Suppressor macrophage treated with lipopolysaccharide for 1 hour (primary cell): ENCODE measurements around the gene KLHL17.

Source experiments
- DNase-seq, 3 donors: peaks; one replicate each; pipeline ENCODE4 v3.0.0-alpha.2; 2020 to 2022

The KLHL17 gene

DNA sequence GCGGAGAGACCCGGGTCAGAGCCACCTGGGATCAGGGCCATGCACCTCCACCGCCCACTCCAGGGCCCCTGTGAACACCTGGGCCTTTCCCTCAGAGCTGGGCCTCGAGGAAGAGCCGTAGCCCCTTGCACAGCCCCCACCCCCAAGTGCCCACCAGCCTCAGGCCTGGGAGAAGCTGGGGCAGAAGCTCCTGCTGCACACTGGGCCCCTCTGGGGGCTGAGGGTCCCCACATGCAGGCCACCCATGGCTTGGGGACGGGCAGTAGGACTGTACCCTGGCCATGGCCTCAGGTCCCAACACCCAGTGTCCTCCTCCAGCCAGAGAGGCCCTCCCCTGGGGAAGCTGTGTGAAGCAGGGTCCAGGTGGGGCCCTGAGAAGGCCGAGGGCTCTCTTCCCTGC lies 7.8 kb upstream of the KLHL17 start:
- no peak for DNase-seq

DNA sequence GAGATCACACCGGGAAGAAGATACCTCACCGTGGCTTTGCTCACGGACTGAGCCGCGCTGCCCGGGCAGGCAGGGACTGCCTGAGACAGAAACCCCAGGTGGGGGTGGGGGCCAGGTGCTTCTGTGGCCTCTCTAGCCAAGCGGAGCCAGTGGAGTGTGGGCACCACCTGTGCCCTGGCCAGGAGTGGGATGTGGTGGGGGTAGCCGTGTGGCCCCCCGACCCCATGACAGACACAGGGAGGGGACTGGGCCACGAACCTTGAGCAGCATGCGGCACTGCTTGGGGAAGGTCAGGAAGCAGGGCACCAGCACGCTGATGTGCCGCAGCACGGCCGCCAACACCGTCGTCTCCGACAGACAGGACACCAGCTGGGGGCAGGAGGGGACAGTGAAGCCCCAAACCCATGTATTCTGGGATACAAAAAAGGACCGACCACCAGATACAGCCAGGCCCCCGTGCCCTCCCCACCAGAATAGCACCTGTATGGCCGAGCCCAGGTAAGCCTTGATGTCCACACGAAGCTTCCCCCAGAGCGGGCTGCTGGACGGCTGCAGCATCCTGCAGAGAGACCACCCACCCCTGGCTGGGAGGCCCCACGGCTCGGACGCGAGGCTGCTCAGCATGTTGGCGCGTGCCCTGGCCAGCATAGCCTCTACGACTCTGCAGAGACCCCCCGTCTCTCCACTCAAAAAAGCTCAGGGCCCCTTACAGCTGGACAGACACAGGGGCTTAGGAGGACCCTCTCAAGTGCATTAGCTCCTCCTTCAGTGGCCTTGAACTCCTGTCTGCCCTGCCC lies 6.7 kb upstream of the KLHL17 start:
- no peak for DNase-seq

DNA sequence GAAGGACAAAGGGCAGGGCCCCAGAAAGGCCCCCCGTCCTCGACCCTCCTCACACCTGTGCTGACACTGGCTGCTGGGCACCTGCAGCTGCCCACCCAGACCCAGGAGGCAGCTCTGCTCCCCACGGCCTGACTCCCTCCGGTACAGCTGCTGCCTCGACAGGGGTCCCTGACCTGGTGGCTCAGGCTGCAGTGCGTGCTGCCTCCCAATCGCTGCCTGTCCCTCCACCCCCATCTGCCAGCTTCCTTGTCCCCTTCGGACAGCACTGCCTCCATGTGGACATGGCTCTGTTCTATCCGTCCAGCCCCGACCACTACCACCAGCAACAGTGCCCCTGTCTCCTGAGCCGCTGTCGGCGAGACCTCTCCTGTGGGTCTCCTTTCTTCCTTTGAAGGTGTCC lies 5.5 kb upstream of the KLHL17 start:
- no peak for DNase-seq

DNA sequence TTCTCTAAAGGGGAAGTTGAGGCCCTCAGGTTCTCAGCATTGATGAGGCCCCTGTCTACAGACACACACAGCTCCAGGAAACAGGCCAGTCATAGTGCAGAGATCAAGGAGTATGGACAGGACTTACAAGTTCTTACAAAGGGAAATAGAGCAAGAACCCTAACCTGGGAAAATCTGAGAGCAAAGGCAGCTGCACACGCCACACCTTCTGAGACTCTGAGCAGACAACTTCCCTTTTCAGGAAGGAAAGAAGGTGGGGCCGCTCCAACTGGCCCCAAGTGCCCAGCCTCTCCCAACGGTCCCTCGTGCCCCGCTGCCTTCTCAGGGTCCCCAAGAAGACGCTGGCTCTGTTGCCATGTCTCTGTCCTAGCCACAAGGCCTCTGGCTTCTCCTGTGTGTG lies 4.9 kb upstream of the KLHL17 start:
- peak in 1 of 3 donors; percentile 16 for DNase-seq

DNA sequence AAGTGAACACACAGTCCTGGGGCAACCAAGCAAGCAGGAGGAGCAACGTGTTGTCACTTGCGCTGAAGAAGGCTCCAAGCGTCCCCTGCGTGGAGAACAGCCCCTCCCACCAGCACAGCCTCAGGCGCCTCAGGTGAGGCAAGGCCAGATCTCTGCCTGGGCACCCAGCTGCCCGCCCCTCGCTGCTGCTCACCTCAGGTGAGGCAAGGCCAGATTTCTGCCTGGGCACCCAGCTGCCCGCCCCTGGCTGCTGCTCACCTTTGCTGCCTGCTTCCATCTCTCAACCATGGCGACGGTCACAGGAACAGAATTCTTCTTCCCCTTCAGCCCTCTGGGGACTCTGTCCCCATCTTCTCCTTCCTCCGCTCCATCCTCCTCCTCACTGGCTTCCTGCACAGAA lies 3.7 kb upstream of the KLHL17 start:
- no peak for DNase-seq

DNA sequence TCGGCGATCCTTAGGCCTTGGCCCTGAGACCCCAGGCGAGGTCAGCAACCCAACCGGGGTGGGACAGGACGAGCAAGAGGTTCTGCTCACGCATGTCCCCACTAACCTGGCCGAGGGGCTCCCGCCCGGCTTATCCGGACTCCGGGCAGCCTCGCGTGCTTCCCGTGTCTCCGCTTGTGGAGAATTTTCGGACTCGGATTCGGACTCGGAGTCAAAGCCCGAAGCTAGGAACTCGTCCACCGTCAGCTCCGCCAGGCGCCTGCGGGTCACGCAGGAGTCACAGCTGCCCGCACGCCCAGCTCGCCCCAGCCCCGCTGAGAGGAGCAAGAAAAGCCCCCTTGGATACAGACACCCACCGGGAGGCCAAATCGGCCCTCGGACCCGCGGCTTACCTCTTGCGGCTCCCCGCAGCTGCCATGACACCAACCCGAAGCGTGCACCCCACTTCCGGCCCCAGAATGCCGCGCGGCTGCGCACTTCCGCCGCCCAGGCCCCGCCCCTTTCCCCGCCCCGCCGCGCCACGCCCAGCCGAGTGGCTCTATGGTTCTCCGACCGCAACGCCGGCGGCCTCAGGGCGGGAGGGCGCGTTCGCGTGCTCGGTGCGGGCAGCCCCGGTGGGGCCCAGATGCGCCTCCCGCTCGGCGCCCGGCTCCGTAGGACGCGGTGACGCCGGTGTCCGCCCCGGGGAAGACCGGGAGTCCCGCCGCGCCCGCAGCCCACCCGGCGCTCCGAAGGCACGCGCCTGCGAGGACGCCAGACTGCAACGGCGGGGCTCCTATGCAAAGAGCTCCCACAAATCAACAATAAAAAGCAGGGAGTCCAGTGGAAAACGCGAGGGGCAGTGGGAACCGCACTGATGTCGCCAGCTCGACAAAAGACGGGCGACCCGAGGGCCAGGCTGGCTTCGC lies 1.3 kb upstream of the KLHL17 start, which contains the start of gene NOC2L:
NOC2L (minus strand) TSS at position 434 of the 908 bp plus-strand sequence; CDS start at position 418, 16 bp downstream.
- DNase-seq: peak; percentile 91 to 97 (median 97)

DNA sequence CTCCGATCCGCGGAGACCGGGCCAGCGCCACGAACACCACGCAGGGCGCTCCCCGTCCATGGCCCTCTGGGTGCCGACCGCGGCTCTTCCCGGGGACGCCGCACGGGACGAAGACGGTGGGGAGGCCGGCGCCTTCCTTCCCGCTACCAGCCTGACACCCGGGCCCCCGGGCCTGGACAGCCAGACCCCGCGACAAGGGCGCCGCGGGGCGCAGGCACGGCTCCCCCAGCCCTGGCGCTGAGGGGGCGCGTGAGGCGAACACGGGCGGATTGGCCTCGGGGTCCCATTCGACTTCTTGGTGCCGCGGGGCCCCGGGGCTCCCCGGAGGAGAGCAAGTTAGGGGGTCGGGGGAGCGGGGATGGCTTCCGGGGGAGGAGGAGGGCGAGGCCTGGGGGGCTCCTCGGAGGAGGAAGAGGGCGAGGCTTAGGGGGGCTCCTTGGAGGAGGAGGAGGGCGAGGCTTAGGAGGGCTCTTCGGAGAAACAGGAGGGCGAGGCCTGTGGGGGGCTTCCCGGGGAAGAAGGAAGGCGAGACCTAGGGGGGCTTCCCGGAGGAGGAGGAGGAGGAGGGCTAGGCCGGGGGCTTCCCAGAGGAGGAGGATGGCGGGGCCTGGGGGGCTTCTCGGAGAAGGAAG lies 537 bp upstream of the KLHL17 start:
- no peak for DNase-seq

DNA sequence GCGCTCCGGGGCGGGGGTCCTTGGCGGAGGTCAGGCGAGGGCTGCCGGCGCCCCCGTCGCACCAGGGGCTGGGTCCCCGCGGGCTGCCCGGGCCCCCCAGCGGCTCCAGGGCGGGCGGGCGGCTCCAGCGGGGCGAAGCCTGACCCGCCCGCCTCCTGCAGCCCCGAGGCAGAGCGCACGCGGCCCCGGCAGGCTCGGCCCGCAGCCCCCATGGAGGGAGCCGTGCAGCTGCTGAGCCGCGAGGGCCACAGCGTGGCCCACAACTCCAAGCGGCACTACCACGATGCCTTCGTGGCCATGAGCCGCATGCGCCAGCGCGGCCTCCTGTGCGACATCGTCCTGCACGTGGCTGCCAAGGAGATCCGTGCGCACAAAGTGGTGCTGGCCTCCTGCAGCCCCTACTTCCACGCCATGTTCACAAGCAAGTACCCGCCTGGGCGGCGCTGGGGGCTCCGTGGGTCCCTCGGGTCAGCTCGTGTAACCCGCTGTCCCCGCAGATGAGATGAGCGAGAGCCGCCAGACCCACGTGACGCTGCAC lies 817 bp downstream of the KLHL17 start:
- peak in 1 of 3 donors; percentile 30 for DNase-seq

DNA sequence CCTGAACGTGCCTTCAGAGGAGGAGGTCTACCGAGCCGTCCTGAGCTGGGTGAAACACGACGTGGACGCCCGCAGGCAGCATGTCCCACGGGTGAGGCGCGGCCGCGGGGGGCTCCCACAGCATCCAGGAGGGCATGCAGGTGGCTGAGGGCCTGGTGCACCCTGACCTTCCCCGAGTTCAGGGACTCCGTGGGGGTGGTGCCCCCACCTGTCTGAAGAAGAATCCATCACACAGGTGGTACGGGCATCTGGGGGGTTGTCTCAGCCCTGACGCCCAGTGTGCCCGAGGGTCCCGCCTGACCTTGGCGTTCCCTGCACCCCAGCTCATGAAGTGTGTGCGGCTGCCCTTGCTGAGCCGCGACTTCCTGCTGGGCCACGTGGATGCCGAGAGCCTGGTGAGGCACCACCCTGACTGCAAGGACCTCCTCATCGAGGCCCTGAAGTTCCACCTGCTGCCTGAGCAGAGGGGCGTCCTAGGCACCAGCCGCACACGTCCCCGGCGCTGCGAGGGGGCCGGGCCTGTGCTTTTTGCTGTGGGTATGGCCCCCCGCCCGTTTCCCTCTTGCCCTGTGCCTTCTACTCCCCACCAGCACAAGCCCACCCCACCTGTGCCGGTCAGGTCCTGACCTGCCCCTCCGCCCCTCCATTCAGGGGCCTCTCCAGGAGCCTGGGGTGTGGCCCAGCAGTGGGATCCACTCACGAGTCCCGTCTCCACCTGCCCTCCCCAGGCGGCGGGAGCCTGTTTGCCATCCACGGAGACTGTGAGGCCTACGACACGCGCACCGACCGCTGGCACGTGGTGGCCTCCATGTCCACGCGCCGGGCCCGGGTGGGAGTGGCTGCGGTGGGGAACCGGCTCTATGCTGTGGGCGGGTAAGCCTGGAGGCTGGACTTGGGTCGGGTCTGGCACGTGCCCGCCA lies 2.3 kb downstream of the KLHL17 start:
- no peak for DNase-seq

DNA sequence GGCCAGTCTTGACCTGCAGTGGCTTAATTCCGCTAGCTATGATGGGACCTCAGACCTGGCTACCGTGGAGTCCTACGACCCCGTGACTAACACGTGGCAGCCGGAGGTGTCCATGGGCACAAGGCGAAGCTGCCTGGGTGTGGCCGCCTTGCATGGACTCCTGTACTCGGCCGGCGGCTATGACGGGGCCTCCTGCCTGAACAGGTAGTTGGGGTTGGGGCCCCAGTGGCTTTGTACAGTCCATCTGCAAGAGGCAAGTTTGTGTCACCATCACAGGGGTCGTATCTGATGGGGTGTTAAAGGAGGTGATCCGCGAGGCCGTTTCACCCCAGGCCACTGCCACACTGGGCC lies 2.9 kb downstream of the KLHL17 start:
- DNase-seq: no peak

DNA sequence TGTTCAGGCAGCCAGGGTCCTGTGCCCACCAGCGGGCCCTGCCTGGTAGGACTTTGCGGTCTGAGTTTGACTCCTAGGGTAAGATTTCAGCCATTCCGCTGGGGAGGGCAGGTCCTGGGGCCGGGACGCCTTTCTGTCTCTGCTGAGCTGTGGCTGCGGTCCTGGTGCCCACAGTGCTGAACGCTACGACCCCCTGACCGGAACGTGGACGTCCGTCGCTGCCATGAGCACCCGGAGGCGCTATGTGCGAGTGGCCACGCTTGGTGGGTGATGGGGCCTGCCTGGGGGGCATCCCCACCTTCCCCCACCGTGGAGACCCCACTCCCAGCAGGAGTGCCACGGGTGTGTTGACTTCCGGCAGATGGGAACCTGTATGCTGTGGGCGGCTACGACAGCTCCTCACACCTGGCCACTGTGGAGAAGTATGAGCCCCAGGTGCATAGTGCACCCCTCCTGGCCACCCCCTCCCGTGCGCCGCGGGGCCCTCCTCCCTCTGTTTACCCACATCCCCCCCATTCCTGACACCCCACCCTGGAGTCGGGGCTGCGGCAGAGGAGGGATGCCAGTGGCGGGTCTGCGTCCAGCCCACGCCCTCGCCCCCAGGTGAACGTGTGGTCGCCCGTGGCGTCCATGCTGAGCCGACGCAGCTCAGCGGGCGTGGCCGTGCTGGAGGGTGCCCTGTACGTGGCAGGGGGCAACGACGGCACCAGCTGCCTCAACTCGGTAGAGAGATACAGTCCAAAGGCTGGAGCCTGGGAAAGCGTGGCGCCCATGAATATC lies 3.6 kb downstream of the KLHL17 start:
- no peak for DNase-seq

DNA sequence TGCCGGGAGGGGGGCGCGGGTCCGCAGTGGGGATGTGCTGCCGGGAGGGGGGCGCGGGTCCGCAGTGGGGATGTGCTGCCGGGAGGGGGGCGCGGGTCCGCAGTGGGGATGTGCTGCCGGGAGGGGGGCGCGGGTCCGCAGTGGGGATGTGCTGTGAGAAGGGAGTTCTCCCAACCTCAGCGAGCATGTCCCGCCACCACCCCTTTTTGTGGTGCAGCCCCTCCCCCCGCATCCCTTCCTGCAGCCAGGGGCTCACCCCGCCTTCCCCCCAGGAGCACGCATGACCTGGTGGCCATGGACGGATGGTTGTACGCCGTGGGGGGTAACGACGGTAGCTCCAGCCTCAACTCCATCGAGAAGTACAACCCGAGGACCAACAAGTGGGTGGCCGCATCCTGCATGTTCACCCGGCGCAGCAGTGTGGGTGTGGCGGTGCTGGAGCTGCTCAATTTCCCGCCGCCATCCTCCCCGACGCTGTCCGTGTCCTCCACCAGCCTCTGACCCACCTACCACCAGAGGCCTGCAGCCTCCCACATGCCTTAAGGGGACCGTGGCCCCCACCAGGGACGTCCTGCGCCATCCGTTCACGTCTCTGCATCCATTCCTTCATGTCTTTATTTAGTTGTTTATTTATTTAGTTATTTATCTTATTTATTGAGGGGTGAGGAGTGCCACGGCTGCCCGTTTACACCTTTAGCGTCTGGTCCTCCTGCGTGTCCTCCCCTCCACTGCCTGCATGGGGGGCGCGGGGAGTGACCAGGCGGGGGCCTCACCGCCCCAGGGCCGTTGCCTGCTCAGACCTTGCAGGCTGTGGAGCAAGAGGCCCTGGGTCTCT lies 4.5 kb downstream of the KLHL17 start:
- DNase-seq: no peak

DNA sequence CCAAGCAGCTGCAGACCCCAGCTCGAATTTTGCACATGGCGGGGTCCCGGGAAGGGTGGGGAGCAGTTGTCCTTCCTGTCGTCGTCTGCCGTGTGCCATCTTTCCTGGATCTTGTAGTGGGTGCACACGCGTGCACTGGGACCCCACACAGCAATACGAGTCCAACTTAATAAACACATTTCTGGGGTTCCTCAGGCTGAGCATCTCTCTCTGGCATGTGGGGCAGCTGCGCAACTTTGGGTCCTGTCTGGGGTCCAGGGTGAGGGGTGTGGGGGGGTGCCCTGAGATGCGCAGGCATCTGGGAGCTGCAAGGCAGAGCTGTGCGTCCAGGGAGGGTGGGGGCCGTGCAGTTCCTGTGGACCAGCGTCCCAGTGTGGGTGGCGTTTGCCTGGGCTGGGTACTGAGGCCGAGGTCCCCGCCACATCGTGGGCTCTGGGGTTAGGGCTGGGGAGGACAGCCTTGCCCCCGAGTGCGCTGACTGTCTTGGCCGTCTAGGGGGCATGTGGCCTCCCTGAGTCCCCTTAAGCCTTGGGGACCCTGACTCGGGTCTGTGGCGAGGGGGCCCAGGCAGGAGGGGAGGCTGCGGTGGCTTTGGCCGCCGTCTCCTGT lies 5.2 kb downstream of the KLHL17 start:
- no peak for DNase-seq

DNA sequence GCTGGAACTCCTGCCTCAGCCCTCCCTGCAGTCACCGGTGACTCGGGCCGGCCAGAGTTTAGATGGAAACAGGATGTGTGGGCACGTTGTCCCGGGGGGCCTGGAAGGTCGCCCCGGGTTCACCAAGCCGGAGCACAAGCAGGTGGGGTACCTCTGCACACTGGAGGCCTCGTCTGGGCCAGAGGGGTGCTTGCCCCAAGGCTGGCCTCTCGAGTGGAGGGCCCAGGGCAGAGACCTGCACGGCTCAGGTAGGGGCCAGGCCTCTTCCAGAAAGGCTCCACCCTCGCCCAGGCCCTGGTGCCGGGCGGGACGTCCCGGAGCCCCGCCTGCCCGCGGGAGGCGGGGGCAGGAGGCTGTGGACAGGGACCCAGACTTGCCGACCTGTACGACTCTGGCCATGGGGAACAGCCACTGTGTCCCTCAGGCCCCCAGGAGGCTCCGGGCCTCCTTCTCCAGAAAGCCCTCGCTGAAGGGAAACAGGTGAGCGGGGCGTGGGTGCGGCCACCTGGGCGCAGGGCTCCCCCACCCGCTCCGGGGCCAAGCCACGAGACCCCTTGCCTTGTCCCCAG lies 5.8 kb downstream of the KLHL17 start, which contains the start of gene PLEKHN1:
PLEKHN1 (plus strand) TSS at position 348 of the 569 bp plus-strand sequence; CDS start at position 398, 50 bp downstream.
- DNase-seq: peak in 2 of 3 donors; percentile 49 to 70

DNA sequence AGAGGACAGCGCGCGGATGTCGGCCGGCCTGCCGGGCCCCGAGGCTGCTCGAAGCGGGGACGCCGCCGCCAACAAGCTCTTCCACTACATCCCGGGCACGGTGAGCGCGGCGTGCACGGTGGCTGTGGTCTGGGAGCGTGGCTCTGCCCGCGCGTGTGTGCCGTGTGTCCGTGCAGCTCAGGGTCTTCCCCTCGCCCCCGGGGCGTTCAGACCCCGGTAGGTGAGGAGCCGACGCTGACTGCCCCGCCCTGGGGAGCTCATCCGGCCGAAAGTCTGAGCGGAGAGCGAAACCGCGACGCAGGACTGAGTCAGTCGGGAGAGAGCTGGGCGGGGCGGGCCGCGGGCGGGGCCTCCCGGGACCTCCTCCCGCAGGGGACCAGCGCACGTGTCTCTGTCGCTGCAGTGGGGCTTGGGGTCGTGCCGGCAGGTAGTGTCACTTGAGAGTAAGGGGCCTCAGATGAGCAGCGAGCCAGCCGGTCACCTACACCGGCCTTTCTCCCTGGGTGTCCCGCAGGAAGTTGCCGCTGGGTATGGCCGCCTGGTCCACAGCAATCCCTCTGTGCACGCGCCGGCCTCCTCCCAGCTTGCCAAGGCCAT lies 6.4 kb downstream of the KLHL17 start:
- DNase-seq: peak; percentile 78 to 90 (median 82)

DNA sequence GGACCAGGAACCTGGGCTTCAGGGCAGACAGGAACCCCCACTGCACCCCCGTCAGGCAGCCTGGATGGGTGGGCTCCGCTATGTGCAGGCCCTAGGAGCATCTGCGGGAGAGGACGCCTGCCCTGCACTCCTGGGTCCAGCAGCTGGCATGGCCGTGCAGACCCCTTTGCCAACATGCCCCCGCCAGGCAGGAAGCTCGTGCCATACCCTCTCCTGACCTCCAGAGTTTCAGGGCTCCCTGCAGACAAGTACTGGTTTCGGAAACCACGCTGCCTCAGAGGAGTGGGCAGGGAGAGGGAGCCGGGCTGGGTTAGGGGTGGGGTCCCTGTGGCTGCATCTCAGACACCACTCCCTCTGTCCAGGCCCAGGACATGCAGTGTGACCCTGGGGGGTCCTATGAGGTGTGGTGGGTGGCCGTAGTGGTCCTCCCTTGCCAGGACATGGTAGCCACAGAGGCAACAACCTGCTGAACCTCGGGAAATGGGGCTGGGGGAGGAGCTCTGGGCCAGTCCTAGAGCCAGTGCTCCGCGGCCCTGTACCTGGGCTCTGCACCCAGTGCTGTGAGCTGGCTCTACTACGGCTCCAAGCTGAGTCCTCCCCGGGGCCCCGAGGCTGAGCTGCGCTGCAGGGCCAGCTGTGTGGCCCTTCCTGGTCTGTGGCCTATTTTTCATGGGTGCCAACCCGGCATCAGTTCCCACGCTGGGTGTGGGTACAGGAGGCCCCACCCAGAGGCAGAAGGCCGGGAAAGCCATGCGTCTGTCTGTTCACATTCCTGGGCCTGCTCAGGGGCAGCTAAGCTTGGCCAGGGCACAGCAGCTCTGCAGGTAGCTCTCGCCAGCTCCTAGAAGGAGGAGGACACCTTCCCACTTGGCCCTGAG lies 7.3 kb downstream of the KLHL17 start:
- no peak for DNase-seq

DNA sequence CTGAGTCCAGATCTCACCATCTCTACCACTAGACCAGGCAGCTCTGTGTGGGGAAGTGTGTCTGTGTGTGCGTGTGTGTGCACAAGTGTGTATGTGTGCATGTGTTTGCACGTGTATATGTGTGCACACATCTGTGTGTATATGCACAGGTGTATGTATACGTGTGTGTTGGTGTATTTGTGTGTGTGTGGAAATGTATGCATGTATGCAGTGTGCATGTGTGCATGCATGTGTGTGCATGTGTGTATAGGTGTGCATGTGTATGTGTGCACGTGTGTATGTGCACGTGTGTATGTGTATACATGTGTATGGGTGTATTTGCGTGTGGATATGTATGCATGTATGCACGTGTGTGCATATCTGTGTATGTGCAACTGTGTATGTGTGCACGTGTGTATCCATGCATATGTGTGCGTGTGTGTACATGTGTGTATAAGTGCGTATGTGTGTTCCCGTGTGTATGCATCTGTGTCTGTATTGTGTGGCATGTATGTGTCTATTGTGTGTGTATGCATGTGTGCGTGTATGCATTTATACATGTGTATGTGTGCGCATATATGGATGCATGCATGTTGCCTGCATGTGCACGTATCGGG lies 9.0 kb downstream of the KLHL17 start:
- no peak for DNase-seq
